Glomerular visceral epithelial cell (primary cell): Measurements from ENCODE around the gene CEACAM1.
"Not testable (repeated sequence)": the region's sequence is repeated elsewhere in the genome, so short reads cannot be mapped to it uniquely, and the experiment has no call there.

Source experiments
- DNase-seq: peaks from one replicate; pipeline ENCODE4 v3.0.0-alpha.2; 2016; ENCODE audit errors: extremely low spot score

CEACAM1 gene

GRCh38 chr19:42528354-42529247 lies at the start of gene CEACAM1:
CEACAM1 (minus strand) TSS chr19:42528481; CDS start chr19:42528374, 107 bp downstream.
- DNase-seq = peak; percentile 22

DNA sequence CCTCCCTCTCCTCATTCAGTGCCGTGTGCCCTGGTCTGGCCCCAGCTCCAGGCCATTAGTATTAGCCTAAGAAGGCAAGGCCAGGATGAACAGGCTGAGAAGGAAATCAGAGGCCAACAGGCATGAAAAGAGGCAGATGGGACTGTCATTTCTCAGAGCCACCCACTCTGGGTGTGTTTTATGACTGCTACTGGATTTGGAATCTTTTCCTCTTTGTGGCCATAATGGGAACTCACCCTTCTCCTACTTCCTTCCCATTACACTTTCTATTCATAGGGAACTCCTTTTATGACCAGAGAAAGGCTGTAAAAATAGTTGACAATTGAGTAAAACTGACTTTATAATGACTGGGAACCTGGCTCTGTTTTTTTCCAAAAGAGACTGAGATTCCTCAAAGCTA lies 48.7 kb upstream of the CEACAM1 start:
- no peak for DNase-seq

GRCh38 chr19:42576241-42576640 lies 48.0 kb upstream of the CEACAM1 start:
- no peak for DNase-seq

GRCh38 chr19:42573642-42574041 lies 45.4 kb upstream of the CEACAM1 start:
- no peak for DNase-seq

GRCh38 chr19:42571116-42571515 lies 42.8 kb upstream of the CEACAM1 start:
- no peak for DNase-seq

- DNase-seq = no peak
Measured at GRCh38 chr19:42569193-42569592, 40.9 kb upstream of the CEACAM1 start.

- no peak for DNase-seq
Measured at GRCh38 chr19:42568006-42568405, 39.7 kb upstream of the CEACAM1 start.

- DNase-seq = no peak
Measured at GRCh38 chr19:42567567-42567966, 39.3 kb upstream of the CEACAM1 start.

DNA sequence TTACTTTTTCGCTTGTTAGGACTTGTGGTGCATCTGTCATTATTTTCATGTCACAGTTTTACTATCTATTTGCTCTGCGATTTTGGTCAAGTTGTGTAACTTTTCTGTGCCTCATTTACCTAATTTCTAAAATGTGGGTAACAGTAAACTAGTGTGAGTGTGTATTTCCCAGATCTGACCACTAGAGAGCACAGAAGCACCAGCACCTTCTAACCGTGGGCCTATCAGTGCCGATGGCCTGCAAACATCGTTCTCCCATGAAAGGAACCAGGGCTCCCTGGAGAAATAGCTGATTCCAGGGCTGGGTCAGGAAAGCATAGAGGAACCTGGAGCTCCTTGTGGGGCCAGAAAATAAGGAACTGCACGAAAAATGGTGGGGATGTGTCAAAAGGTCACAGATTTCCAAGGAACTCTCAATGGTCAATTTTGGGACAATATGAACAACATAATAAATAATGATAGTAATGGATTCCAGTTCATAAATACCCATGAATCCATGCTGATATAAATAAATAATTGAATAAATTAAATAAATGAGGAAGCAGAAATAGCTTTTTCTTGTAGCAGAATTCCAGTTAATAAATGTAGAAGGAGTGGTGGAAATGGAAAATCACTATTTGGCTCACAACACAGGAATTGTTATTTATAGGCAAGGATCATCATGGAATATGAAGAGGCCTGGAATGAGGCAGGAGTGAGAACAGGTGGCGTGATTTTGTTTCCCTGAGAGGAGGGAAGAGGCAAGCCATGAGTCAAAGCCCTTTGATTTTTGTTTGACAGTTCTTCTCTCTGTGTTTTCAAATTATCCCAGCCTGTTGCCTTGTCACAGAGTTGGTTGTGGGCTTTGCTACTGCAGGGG lies 35.3 kb upstream of the CEACAM1 start:
- DNase-seq = peak; percentile 33

GRCh38 chr19:42561512-42561911 lies 33.2 kb upstream of the CEACAM1 start:
- DNase-seq = no peak

DNA sequence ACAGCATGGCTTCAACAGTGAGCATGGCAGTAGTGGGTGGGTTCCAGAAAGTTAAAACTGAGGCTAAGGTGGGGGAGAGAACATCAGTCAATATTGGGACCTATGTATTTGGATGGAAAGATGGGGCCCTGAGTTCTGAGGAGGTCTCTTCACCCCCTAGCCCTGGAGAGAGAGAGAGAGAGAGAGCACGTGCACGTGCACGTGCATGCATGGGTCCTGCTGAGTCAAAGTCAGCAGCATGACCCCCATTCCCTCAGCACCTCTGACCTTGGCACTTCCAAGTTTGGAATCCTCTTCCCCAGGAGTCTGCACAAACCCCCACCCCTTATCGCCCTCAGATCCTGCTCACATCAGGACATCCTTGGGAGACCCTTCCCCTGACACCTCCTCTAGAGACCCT lies 32.5 kb upstream of the CEACAM1 start:
- DNase-seq = no peak

DNA sequence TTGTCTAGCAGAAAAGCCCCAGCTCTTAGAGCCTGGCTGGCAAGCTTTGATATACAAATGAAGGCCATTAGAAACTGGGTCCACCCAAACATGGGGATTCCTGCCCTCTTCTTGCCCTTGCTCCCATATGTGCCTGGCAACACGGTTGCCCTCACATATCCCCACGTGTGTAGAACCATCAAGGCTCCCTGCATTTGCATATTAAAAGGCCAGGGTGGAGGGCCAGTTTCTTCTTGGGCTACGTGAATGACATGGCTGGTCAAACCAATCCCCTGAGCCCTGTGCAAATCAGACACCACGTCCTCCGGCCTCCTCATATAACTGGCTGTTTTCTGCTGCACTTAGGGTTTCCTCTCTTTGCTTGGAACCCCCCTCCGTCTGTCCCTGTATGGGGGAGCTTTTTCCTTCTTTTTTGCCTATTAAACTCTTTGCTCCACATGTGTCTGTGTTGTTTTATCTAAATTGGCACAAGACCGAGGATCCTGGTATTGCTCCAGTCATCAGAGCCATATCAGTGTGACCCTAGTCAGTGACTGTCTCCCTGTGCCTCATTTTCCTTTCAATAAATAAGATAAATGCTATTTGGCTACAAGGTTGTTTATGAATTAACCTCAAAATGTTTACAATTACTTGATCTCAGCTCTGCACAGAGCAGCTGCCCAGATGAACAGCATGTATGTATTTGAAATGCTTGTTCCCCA lies 30.3 kb upstream of the CEACAM1 start:
- no peak for DNase-seq

DNA sequence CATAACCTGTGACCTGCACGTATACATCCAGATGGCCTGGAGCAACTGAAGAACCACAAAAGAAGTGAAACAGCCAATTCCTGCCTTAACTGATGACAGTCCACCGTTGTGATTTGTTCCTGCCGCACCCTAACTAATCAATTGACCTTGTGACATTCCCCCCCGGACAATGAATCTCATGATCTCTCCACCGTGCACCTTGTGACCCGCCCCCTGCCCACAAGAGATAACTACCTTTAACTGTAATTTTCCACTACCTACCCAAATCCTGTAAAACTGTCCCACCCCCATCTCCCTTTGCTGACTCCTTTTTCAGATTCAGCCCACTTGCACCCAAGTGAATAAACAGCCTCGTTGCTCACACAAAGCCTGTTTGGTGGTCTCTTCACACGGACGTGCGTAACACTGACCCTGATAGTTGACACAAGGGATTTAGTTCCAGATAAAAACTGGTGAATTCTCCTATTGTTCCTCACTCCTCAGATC lies 29.1 kb upstream of the CEACAM1 start:
- not testable (repeated sequence) for DNase-seq

- DNase-seq = no peak
Measured at GRCh38 chr19:42555801-42556200, 27.5 kb upstream of the CEACAM1 start.

- no peak for DNase-seq
Measured at GRCh38 chr19:42555317-42555716, 27.0 kb upstream of the CEACAM1 start.

- DNase-seq = no peak
Measured at GRCh38 chr19:42554046-42554575, 25.8 kb upstream of the CEACAM1 start.

- DNase-seq = peak; percentile 84
Measured at GRCh38 chr19:42553292-42554045, 25.2 kb upstream of the CEACAM1 start.

DNA sequence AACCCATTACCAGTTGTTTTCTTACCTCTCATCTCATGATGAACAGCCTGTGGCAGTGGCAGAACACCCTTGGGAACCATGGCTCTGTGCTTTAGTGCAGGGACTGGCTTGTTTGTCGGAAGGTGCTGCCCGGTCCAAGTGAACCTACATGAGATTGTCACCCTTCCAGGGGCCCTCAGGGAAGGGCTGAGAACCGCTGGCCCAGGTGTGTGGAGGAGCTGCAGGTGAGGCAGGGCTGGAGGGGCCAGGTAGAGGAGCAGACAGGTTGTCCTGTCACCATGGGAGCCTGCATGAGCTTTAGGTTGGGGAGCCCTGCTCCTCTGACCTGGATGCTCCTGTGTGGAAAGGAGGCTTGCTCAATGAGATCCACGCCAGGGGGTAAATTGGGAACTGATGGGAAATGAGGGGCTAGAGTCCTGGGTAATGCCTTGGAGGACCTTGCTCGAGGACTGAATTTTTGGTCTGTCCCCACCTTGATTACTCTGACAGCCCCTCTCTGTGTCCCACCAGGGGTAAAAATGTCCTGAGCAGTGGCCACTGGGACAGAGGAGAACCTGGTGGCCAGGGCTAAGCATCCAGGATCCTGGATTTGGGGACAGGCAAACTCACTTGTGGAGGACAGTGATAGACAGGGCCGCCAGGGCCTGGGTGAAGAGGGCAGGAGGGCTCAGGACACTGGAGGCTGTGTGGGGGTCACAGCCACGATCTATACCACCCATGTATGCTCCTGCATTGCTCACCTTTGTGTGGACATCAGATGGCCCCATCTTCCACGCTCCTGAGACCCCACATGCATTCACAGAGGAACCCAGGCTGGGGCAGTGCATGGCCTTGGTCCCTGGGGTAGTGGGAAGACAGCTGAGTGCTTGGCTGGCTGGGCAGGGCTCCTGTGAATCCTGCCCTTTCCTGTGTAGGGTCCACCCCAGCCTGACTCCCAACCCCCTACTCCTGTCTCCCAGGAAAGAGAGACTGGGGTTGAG lies 24.1 kb upstream of the CEACAM1 start:
- DNase-seq = no peak

GRCh38 chr19:42550521-42550920 lies 22.2 kb upstream of the CEACAM1 start:
- DNase-seq = not testable (repeated sequence)

- not testable (repeated sequence) for DNase-seq
Measured at GRCh38 chr19:42549067-42549466, 20.8 kb upstream of the CEACAM1 start.
